Activated CD4-positive, alpha-beta T cell treated with anti-CD3 and anti-CD28 coated beads for 48 hours (primary cell): ENCODE data around the gene CRYGS.
"Not testable (repeated sequence)": the region's sequence is repeated elsewhere in the genome, so short reads cannot be mapped to it uniquely, and the experiment has no call there.

Source experiments
- DNase-seq: peaks from one replicate; pipeline ENCODE4 v3.0.0-alpha.2; 2020

Gene CRYGS

GRCh38 chr3:186515125-186515524 lies 29.1 kb downstream of the CRYGS start:
- DNase-seq = no peak

GRCh38 chr3:186514296-186515002 lies 29.7 kb downstream of the CRYGS start:
- peak; percentile 62 for DNase-seq

GRCh38 chr3:186513386-186513785 lies 30.8 kb downstream of the CRYGS start:
- no peak for DNase-seq

- DNase-seq = no peak
Observed at GRCh38 chr3:186512570-186513302, 31.4 kb downstream of the CRYGS start.

GRCh38 chr3:186511702-186512101 lies 32.5 kb downstream of the CRYGS start:
- no peak for DNase-seq

GRCh38 chr3:186511245-186511644 lies 32.9 kb downstream of the CRYGS start:
- peak; percentile 35 for DNase-seq

- DNase-seq = no peak
Observed at GRCh38 chr3:186510374-186511079, 33.7 kb downstream of the CRYGS start.

GRCh38 chr3:186509423-186509822 lies 34.8 kb downstream of the CRYGS start:
- DNase-seq = no peak

GRCh38 chr3:186506857-186507256 lies 37.3 kb downstream of the CRYGS start:
- DNase-seq = peak; percentile 77

- DNase-seq = no peak
Observed at GRCh38 chr3:186506191-186506739, 37.9 kb downstream of the CRYGS start.

GRCh38 chr3:186502966-186503712 lies 41.0 kb downstream of the CRYGS start:
- DNase-seq = no peak

GRCh38 chr3:186502138-186502948 lies 41.8 kb downstream of the CRYGS start:
- no peak for DNase-seq

- DNase-seq = not testable (repeated sequence)
Observed at GRCh38 chr3:186499949-186500348, 44.2 kb downstream of the CRYGS start.

GRCh38 chr3:186498022-186498421 lies 46.2 kb downstream of the CRYGS start:
- DNase-seq = not testable (repeated sequence)

GRCh38 chr3:186497608-186498007 lies 46.6 kb downstream of the CRYGS start:
- DNase-seq = no peak

GRCh38 chr3:186496635-186497034 lies 47.5 kb downstream of the CRYGS start:
- DNase-seq = no peak

- no peak for DNase-seq
Observed at GRCh38 chr3:186496016-186496415, 48.2 kb downstream of the CRYGS start.

- no peak for DNase-seq
Observed at GRCh38 chr3:186493525-186494255, 50.5 kb downstream of the CRYGS start.

- no peak for DNase-seq
Observed at GRCh38 chr3:186492385-186492984, 51.7 kb downstream of the CRYGS start.

- no peak for DNase-seq
Observed at GRCh38 chr3:186489507-186489906, 54.7 kb downstream of the CRYGS start.
